Fibroblast of lung (primary cell): ENCODE measurements around the gene TRAPPC1.

ENCODE experiments used
- CTCF ChIP-seq, 2 donors: IDR thresholded peaks in 1 of 2; conservative IDR thresholded peaks in 1 of 2; 1 replicate in 1 of 2; 2 replicates in 1 of 2; pipeline ENCODE4 v1.5.1; 2011 to 2012; ENCODE audit warnings: low read length in 2 of 2, control low read depth in 1 of 2, inconsistent platforms in 1 of 2, low read depth in 1 of 2, mild to moderate bottlenecking in 1 of 2
- EZH2 ChIP-seq: IDR thresholded peaks from 2 replicates; pipeline ENCODE4 v1.5.1; 2012; ENCODE audit warnings: low read length, control low read depth, mild to moderate bottlenecking; ENCODE audit errors: missing control alignments

DNA sequence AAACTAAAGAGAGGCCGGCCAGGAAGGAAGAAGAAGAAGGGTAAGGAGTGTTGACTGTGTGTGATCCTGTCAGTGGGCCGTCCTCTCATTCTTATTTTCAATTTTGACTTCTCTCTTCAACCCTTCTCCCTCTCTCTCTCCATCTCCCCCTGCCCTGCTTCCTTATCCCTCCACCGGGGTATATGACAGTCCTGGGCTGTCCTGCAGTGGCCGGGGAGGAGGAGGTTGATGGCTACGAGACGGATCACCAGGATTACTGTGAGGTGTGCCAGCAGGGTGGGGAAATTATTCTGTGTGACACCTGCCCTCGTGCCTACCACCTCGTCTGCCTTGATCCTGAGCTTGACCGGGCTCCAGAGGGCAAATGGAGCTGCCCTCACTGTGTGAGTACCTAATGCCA, 37.5 kb downstream of the TRAPPC1 start:
- no peak for TF ChIP-seq CTCF (conservative IDR thresholded peaks at IDR 0.05 in 1 of 2, IDR thresholded peaks at IDR 0.05 in 1 of 2; ENCODE audit: low read depth in 1 of 2, low read length in 2 of 2)
- no peak for TF ChIP-seq EZH2
